ENCODE measurements around the gene MED12L.

GRCh38 chr3:151407928-151408327 lies 322.5 kb downstream of the MED12L start:
- TF ChIP-seq CTCF (IDR thresholded peaks at IDR 0.05; ENCODE audit: low read length) (no peak), EZH2 (IDR thresholded peaks at IDR 0.05; ENCODE audit: borderline replicate concordance, low read length) (no peak)
